GM18867 (cell line): Measurements from ENCODE around the gene CEP162.
"Not testable (repeated sequence)": the region's sequence is repeated elsewhere in the genome, so short reads cannot be mapped to it uniquely, and the experiment has no call there.

Experiments used
- ATAC-seq: cut with Tn5 transposase; IDR thresholded peaks from one replicate; pipeline ENCODE4 v1.9.1; 2021; ENCODE audit warnings: mild to moderate bottlenecking, moderate library complexity; ENCODE audit not compliant: unreplicated experiment

CEP162 gene

GRCh38 chr6:84243240-84243639, 15.8 kb upstream of the CEP162 start:
- no peak for ATAC-seq

- ATAC-seq, result no peak
Measured at GRCh38 chr6:84242265-84242664, 14.8 kb upstream of the CEP162 start.

GRCh38 chr6:84228198-84228543, 728 bp upstream of the CEP162 start:
- no peak for ATAC-seq

- ATAC-seq, result peak; percentile 8
Measured at GRCh38 chr6:84227044-84227433, 404 bp downstream of the CEP162 start.

GRCh38 chr6:84224251-84224650, 3.2 kb downstream of the CEP162 start:
- ATAC-seq, result no peak

GRCh38 chr6:84223608-84224007, 3.8 kb downstream of the CEP162 start:
- not testable (repeated sequence) for ATAC-seq

GRCh38 chr6:84222426-84222825, 5.0 kb downstream of the CEP162 start:
- ATAC-seq, result no peak

- ATAC-seq, result no peak
Measured at GRCh38 chr6:84220809-84221409, 6.5 kb downstream of the CEP162 start.

GRCh38 chr6:84218091-84218490, 9.4 kb downstream of the CEP162 start:
- ATAC-seq, result no peak

- ATAC-seq, result no peak
Measured at GRCh38 chr6:84213217-84213616, 14.2 kb downstream of the CEP162 start.

- no peak for ATAC-seq
Measured at GRCh38 chr6:84204011-84204410, 23.4 kb downstream of the CEP162 start.

GRCh38 chr6:84199987-84200386, 27.5 kb downstream of the CEP162 start:
- ATAC-seq, result not testable (repeated sequence)

GRCh38 chr6:84197708-84198107, 29.7 kb downstream of the CEP162 start:
- ATAC-seq, result no peak

- no peak for ATAC-seq
Measured at GRCh38 chr6:84193114-84193708, 34.2 kb downstream of the CEP162 start.

GRCh38 chr6:84191802-84192201, 35.6 kb downstream of the CEP162 start:
- ATAC-seq, result no peak

- ATAC-seq, result not testable (repeated sequence)
Measured at GRCh38 chr6:84189356-84189755, 38.1 kb downstream of the CEP162 start.

- ATAC-seq, result no peak
Measured at GRCh38 chr6:84183430-84183829, 44.0 kb downstream of the CEP162 start.

- ATAC-seq, result no peak
Measured at GRCh38 chr6:84182001-84182400, 45.4 kb downstream of the CEP162 start.

GRCh38 chr6:84177241-84177640, 50.2 kb downstream of the CEP162 start:
- ATAC-seq, result no peak

- no peak for ATAC-seq
Measured at GRCh38 chr6:84172574-84172973, 54.9 kb downstream of the CEP162 start.

GRCh38 chr6:84172080-84172479, 55.4 kb downstream of the CEP162 start:
- ATAC-seq, result no peak

- no peak for ATAC-seq
Measured at GRCh38 chr6:84167457-84167856, 60.0 kb downstream of the CEP162 start.

GRCh38 chr6:84166395-84166794, 61.0 kb downstream of the CEP162 start:
- no peak for ATAC-seq
